HG03097 (cell line): Measurements from ENCODE around the gene KAZN.
"Not testable (repeated sequence)": the region's sequence is repeated elsewhere in the genome, so short reads cannot be mapped to it uniquely, and the experiment has no call there.

Experiments used
- ATAC-seq: cut with Tn5 transposase; IDR thresholded peaks from one replicate; pipeline ENCODE4 v1.9.1; 2021; ENCODE audit not compliant: unreplicated experiment, low FRiP score

The KAZN gene

GRCh38 chr1:15134285-15134684, 535.8 kb downstream of the KAZN start:
- no peak for ATAC-seq

DNA sequence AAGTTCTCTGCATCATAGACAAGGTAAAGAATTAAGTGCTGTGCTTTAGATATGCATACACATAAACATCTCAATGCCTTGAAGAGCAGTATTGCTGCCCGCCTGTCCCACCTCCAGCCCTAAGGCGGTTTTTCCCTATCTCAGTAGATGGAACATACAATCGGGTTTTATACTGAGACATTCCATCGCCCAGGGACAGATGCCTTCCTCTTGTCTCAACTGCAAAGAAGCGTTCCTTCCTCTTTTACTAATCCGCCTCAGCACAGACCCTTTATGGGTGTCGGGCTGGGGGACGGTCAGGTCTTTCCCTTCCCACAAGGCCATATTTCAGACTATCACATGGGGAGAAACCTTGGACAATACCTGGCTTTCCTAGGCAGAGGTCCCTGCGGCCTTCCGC, 537.1 kb downstream of the KAZN start:
- not testable (repeated sequence) for ATAC-seq

DNA sequence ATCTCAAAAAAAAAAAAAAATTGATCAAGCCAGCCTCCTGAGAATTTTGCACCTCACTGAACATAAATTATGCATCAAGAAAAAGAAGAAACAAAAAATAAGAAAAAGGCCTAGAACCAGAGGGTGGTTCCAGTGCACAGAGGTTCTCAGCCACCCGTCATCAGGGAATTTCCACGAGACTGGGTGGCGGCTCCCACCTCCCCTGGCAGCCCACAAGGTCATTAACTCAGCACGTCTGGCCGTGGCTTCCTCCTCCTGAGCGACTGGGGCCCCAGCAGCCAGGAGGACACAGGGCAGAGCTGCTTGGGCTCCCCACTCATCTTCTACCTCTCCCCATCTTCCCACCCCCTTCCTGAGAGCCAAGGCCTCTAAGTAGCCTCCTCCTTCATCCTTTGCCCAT, 539.3 kb downstream of the KAZN start:
- no peak for ATAC-seq

- no peak for ATAC-seq
Measured at GRCh38 chr1:15139654-15140350, 541.3 kb downstream of the KAZN start.

DNA sequence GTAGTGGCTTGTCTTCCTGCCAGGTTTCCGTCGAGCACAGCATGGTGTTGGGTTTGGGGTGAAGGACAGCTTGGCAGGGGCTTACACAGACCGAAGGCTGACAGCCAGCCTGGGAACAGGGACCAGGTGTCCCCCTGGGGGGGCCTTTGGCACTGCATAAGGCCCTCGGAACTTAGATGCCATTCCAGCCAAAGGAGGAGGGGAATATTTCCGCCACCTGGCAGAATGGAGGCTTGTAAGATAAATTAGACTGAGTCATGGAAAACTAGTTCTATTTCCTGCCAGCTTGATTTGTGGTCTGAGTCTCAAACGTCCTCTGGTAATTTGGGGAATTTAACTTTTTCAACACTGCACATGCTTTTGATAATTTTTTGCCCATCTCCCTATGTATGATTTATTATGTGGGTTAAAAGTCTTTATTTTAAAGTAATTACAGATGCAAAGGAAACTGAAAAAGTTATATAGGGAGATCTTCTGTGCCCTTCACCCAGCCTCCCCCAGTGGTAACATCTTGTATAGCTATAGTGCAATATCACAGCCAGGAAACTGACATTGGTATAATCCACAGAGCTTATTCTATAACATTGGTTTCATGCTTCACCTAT, 543.6 kb downstream of the KAZN start:
- ATAC-seq = no peak

DNA sequence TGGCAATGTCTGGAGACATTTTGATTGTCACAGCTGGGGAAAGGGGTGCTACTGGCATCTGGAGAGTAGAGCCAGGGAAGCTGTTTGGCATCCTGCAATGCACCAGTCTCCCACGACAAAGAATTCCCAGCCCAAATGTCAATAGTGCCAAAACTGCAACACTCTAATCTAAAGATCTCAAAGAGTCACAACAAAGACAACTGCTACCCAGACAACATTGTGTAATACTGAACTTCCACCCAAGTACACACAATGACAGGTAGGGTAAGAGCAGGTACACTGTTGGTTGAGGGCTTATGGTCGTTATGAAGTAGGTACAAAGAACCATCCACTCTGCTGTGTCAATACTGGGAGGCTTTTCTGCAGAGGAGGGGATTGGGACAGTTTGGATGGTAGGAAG, 546.8 kb downstream of the KAZN start:
- ATAC-seq = no peak

DNA sequence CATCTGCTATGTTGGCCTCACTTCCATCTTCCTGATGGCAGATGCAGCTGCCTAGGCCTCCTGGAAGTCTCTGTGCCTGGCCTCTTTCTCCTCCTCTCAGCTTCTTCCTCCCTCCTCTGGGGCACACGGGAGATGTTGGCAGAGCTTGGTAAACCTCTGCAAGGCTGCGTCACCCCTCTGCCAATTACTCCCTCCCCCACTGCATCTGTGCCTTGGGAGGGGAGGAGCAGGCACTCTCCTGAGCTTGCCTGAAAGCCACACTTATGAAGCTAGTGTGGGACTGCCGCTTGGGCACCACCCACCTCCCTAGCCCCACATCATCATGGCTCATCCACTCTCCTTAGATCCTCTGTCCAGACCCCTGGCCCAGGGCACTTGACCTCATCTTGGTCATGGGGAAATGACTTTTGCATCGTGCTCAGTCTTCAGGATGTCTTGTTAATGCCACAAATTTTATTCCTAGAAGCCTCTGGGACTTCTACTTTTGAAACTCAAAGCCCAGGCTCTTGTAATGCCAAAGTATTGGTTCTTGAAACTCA, 547.7 kb downstream of the KAZN start:
- ATAC-seq = no peak

DNA sequence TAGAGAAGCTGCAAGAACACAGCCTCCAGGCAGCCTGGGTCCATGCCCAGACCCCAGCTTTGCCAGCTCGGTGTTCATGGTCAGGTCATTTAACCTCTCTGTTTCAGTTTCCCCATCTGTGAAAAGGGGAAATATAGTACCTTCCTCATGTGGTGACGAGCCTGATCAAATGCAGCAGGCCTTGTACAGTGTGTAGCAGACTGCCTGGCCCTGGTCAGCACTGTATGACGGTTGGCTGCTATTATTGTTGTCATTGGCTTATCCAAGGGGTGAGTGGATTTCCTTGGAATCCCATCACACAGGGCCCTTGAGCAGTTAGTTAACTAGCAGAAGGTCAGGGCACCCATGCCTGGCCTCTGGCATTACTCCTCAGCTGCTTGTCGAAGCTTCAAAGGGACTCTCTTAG, 548.5 kb downstream of the KAZN start:
- no peak for ATAC-seq

DNA sequence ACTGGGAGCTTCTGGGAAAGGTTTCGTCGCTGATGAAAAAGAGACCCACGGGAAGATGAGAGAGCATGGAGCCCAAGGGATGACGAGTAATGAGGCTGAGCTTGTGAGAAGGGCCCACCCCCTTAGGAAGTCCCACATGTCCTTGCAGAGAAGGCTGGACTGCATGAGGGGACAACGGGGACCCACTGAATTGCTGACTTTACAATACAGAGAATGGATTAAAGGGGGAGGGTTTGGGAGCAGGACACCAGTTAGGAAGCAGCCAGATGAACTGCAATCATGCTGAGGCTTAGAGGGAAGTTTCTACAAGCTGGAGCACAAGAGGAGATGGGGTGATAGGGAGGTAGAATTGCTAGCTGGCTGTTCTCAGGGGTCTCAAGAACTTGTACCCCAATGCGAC, 549.5 kb downstream of the KAZN start:
- ATAC-seq = no peak

DNA sequence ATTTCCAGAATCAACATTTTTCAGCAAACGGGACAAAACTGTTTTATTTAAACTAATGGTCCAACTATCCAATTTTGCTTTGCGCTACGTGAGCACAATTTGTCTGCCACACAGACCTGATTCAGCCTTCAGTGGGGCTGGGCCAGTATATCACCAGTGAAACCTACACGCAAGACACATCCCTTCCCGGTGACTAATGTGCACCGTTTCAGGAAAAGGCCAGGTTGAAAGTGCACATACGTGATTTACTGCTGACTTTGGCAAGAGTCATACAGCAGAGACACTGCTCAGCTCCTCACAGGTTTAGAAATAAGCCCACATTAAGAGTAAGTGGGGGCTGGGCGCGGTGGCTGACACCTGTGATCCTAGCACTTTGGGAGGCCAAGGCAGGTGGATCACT, 550.0 kb downstream of the KAZN start:
- ATAC-seq = no peak

DNA sequence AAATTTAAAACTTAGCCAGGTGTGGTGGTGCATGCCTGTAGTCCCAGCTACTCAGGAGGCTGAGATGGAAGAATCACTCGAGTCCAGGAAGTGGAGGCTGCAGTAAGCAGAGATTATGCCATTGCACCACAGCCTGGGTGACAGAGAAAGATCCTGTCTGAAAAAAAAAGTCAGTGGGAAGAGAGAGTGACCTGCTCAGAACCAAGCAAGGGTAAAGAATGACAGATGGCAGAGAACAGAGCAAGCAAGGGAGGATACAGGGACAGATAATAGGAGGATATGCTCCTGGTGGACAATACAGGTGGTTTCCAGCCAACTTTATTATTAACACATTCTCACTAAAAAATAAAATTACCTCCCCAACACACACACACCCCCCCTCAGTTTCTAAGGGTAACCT, 550.5 kb downstream of the KAZN start:
- no peak for ATAC-seq

- no peak for ATAC-seq
Measured at GRCh38 chr1:15150376-15150775, 551.9 kb downstream of the KAZN start.

- ATAC-seq = no peak
Measured at GRCh38 chr1:15151377-15151806, 552.9 kb downstream of the KAZN start.

DNA sequence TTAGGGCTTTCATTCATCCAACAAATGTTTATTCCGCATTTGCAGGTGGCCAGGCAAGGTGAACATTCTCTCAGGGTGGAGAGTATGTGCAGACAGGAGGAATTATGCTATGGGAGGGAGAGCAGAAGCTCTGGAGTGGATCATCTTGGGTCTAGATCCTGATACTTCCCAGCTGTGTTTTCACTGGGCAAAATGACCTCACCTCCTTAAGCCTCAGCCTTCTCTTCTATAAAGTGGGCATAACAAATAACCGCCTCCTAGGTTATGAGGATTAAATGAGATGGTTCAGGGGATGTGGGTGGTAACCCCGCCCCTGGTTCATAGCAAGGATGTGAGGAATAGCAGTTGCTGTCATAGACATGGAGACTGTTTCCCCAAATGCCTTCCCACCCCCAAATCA, 553.4 kb downstream of the KAZN start:
- no peak for ATAC-seq

DNA sequence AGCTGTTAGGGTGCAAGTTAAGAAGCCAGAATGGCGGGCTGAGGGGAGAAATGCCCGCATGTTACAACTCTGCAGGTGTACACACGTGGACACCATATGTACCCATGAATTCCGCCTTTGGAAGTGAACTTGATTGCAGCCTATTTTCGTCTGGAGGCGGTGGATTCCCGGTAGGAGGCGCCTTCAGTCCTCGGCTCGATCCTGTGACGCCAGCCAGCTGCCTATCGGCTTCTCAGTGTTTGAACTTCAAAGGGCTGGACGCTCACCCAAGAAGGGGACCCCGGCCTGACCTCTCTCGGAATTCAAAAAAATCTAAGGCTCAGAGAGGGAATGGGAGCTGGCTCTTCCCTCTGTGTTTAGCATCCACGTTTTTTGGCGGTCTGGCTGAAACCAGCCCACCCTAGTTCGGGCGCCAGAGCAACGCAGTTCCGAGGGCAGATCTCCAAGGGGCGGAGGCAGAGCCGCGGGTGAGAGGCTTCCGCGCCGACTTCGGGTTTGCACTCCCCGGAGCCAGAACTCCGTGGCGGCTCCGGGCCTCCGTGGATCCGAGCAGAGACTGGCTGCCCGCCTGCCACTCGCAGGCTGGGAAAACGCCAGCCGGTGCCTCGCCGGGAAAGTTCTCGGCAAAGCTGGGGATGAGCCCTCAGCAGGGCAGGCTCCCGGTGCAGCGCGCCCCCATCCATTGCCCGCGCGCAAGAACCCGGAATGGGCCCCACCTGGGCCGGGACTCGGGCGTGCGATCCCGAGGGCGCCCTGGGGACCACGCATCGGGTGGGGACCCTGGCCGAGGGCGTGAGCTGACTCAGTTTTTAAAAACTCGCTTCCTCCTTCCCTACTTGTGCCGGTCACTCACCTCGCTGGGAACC, 554.1 kb downstream of the KAZN start:
- ATAC-seq = no peak

GRCh38 chr1:15153184-15153841, 554.8 kb downstream of the KAZN start, which contains the start of gene TMEM51:
Gene TMEM51 (plus strand): TSS chr1:15153747. CDS start chr1:15215088, 61,341 bp downstream.
- ATAC-seq = no peak

- ATAC-seq = no peak
Measured at GRCh38 chr1:15153842-15154479, 555.5 kb downstream of the KAZN start.

GRCh38 chr1:15154480-15155036, 556.1 kb downstream of the KAZN start:
- no peak for ATAC-seq

- no peak for ATAC-seq
Measured at GRCh38 chr1:15155191-15155590, 556.7 kb downstream of the KAZN start.
